Right lobe of liver (tissue), 6 donors: ENCODE results near the gene MT1E. TPM values are rescaled to one million over a fixed set of nuclear protein-coding genes. Genes with fewer than 3 reads are reported as not detected.
A peak's percentile ranks its signal among the peaks of the same experiment; 100 is the strongest.

Experiments
- ATAC-seq, 4 donors: fragments of 200-7000 bp; cut with Tn5 transposase; one replicate each; pipeline ENCODE4 v1.9.1; 2020; ENCODE audit warnings: mild to moderate bottlenecking in 4 of 4, moderate library complexity in 4 of 4
- DNase-seq, 3 donors: peaks; one replicate each; pipeline ENCODE4 v3.0.0-alpha.2; 2020
- H3K27ac ChIP-seq, 3 donors: fragments of 200-600 bp; one replicate each; pipeline ENCODE4 v1.8.0; 2022
- H3K27me3 ChIP-seq, 2 donors: fragments of 200-600 bp; one replicate each; pipeline ENCODE4 v1.8.0; 2022
- H3K36me3 ChIP-seq, 4 donors: fragments of 200-600 bp; sonication (generic) in 1 of 4; one replicate each; pipeline versions ENCODE4 v1.5.1 to v1.8.0; 2017 to 2022; ENCODE audit warnings: control low read depth in 1 of 4
- H3K4me1 ChIP-seq, 4 donors: fragments of 200-600 bp; sonication (generic) in 1 of 4; one replicate each; pipeline versions ENCODE4 v1.5.1 to v1.8.0; 2017 to 2022; ENCODE audit warnings: control low read depth in 1 of 4
- H3K4me3 ChIP-seq, 3 donors: fragments of 200-600 bp; one replicate each; pipeline ENCODE4 v1.8.0; 2022
- H3K9me3 ChIP-seq, 4 donors: fragments of 200-600 bp; sonication (generic) in 1 of 4; one replicate each; pipeline versions ENCODE4 v1.5.1 to v1.8.0; 2017 to 2022; ENCODE audit warnings: control low read depth in 1 of 4
- POLR2A ChIP-seq: fragments of 450-650 bp; IDR thresholded peaks from one replicate; pipeline ENCODE4 v1.6.1; 2017; ENCODE audit warnings: antibody characterized with exemption, mild to moderate bottlenecking
- WGBS: methylation state at CpG from one replicate; pipeline ENCODE4 v1.1.6; 2018; ENCODE audit warnings: low coverage, low lambda C conversion rate; ENCODE audit not compliant: insufficient coverage; ENCODE audit errors: missing lambda C conversion rate; 5-methylcytosine and 5-hydroxymethylcytosine counted together
- intact Hi-C, 2 donors: fragments of 100-400 bp; cut with DNase I; formaldehyde crosslinking; loops; one replicate each; pipeline versions ENCODE4 v1.11.2 to v1.14.1; 2022
- total RNA-seq, 6 experiments: library from RNA; depleted of rRNA in 2 of 6; stranded (reverse); fragments of >200 nt in 2 of 6; fragmentation: NEBNext Ultra II Directional in 3 of 6; extraction: Animal tissue kit (Norgen Biotek cat#: 25700) in 3 of 6; gene quantifications; one replicate each; pipeline versions ENCODE4 v1.1.0 to v1.2.4, GENCODE V29; 2016 to 2023
- TF ChIP-seq, protein P1 (sequence below), 4 donors: fragments of 200-600 bp in 3 of 4; fragments of 450-650 bp in 1 of 4; IDR thresholded peaks; one replicate each; pipeline versions ENCODE4 v1.5.1 to v1.8.0; 2016 to 2022; ENCODE audit warnings: antibody characterized with exemption in 4 of 4, mild to moderate bottlenecking in 2 of 4
- donor health status: DM: no; HTN: yes; CAD: no.
- donor health status: DM: no; HTN: no; CAD: no.
- donor health status: DM: no; HTN: no; CAD: no.
- donor health status: DM: no; HTN: yes; CAD: no.
- donor health status: DM: no; HTN: yes; CAD: no.

Gene MT1E
- total RNA-seq, 6 experiments from 2014 or later, result 403 to 1,748 (median 691) TPM

- DNase-seq (no peak), ATAC-seq (peak in 2 of 4 donors; percentile 17 to 39)
- H3K4me1 ChIP-seq, result peaks cover 0 to 9% (median 0%) of the 10 kb centered on the region in 4 donors
- WGBS, result 52% methylated on average over 4 of the region's 4 CpGs
- H3K27me3 ChIP-seq, result no peaks in the 10 kb centered on the region
- H3K9me3 ChIP-seq, result no peaks in the 10 kb centered on the region
- intact Hi-C loops, result loop anchor here in 1 of 2 donors (10.0 kb wide), 1 partner anchor 67 kb away; the partner anchor contains the start of gene BBS2
- H3K36me3 ChIP-seq, result no peaks in the 10 kb centered on the region
- H3K4me3 ChIP-seq, result no peak overlapping the region
- no peak overlapping the region for H3K27ac ChIP-seq
- no peak for TF ChIP-seq POLR2A
- TF ChIP-seq, protein P1, sequence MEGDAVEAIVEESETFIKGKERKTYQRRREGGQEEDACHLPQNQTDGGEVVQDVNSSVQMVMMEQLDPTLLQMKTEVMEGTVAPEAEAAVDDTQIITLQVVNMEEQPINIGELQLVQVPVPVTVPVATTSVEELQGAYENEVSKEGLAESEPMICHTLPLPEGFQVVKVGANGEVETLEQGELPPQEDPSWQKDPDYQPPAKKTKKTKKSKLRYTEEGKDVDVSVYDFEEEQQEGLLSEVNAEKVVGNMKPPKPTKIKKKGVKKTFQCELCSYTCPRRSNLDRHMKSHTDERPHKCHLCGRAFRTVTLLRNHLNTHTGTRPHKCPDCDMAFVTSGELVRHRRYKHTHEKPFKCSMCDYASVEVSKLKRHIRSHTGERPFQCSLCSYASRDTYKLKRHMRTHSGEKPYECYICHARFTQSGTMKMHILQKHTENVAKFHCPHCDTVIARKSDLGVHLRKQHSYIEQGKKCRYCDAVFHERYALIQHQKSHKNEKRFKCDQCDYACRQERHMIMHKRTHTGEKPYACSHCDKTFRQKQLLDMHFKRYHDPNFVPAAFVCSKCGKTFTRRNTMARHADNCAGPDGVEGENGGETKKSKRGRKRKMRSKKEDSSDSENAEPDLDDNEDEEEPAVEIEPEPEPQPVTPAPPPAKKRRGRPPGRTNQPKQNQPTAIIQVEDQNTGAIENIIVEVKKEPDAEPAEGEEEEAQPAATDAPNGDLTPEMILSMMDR (IDR thresholded peaks at IDR 0.05), result no peak
Observed at GRCh38 chr16:56591377-56592060, 34.1 kb upstream of the MT1E start.

GRCh38 chr16:56593573-56594291 is 31.8 kb upstream of the MT1E start:
- intact Hi-C loops, result loop anchor here in 1 of 2 donors (10.0 kb wide), 1 partner anchor 69 kb away; the partner anchor contains the start of gene BBS2
- no peak for DNase-seq
- 68% methylated on average over 6 of the region's 6 CpGs for WGBS
- Histone ChIP-seq H3K4me1 (peaks cover 0 to 9% (median 0%) of the 10 kb centered on the region in 4 donors), H3K36me3 (no peaks in the 10 kb centered on the region), H3K27ac (no peak overlapping the region), H3K9me3 (no peaks in the 10 kb centered on the region), H3K27me3 (no peaks in the 10 kb centered on the region), H3K4me3 (no peak overlapping the region)
- TF ChIP-seq, protein P1 (IDR thresholded peaks at IDR 0.05), result no peak
- TF ChIP-seq POLR2A, result no peak
- no peak for ATAC-seq

GRCh38 chr16:56594292-56594619 is 31.3 kb upstream of the MT1E start:
- no peak for DNase-seq
- H3K27me3 ChIP-seq, result no peaks in the 10 kb centered on the region
- peaks cover 0 to 5% (median 0%) of the 10 kb centered on the region in 4 donors for H3K4me1 ChIP-seq
- H3K27ac ChIP-seq, result no peak overlapping the region
- 97% methylated on average over 5 of the region's 5 CpGs for WGBS
- no peak for TF ChIP-seq POLR2A
- TF ChIP-seq, protein P1 (IDR thresholded peaks at IDR 0.05), result no peak
- no peaks in the 10 kb centered on the region for H3K36me3 ChIP-seq
- no peak overlapping the region for H3K4me3 ChIP-seq
- intact Hi-C loops, result loop anchor here in 1 of 2 donors (10.0 kb wide), 1 partner anchor 69 kb away; the partner anchor contains the start of gene BBS2
- no peaks in the 10 kb centered on the region for H3K9me3 ChIP-seq
- no peak for ATAC-seq

- Histone ChIP-seq H3K27ac (no peak overlapping the region), H3K9me3 (no peaks in the 10 kb centered on the region), H3K27me3 (no peaks in the 10 kb centered on the region), H3K4me1 (peaks cover 0 to 3% (median under 1%) of the 10 kb centered on the region in 4 donors), H3K4me3 (no peak overlapping the region), H3K36me3 (no peaks in the 10 kb centered on the region)
- TF ChIP-seq, protein P1 (IDR thresholded peaks at IDR 0.05), result peak; percentile 61 to 70 (median 68)
- no peak for TF ChIP-seq POLR2A
- WGBS, result 7% methylated on average over 7 of the region's 8 CpGs
- intact Hi-C loops, result loop anchor here in 1 of 2 donors (10.0 kb wide), 1 partner anchor 94 kb away; no protein-coding TSS in a partner anchor
- DNase-seq (no peak), ATAC-seq (peak; percentile 65 to 76 (median 72))
Observed at GRCh38 chr16:56600398-56600999, 25.1 kb upstream of the MT1E start.
